Trophoblast cell (in vitro differentiated cells and primary cell): ENCODE results near the gene GABRG3.
"Not testable (repeated sequence)": the region's sequence is repeated elsewhere in the genome, so short reads cannot be mapped to it uniquely, and the experiment has no call there.

Experiments used
- DNase-seq, 2 donors: peaks; one replicate each; pipeline ENCODE4 v3.0.0-alpha.2; 2016
- H2AFZ ChIP-seq: 2 replicates; pipeline ENCODE4 v1.6.1; 2013; ENCODE audit warnings: low read length, moderate library complexity, mild to moderate bottlenecking; ENCODE audit not compliant: insufficient read depth, poor library complexity
- H2AK5ac ChIP-seq: 2 replicates; pipeline ENCODE4 v1.6.1; 2013; ENCODE audit warnings: mild to moderate bottlenecking, low read length
- H2BK120ac ChIP-seq: 2 replicates; pipeline ENCODE4 v1.6.1; 2013; ENCODE audit warnings: low read length, mild to moderate bottlenecking, moderate library complexity; ENCODE audit not compliant: insufficient read depth, poor library complexity
- H2BK12ac ChIP-seq: 2 replicates; pipeline ENCODE4 v1.6.1; 2013; ENCODE audit warnings: mild to moderate bottlenecking, low read length, moderate library complexity
- H2BK5ac ChIP-seq: 2 replicates; pipeline ENCODE4 v1.6.1; 2013; ENCODE audit warnings: low read length, low read depth, moderate library complexity, mild to moderate bottlenecking; ENCODE audit not compliant: poor library complexity
- H3K14ac ChIP-seq: 2 replicates; pipeline ENCODE4 v1.6.1; 2013; ENCODE audit warnings: mild to moderate bottlenecking, low read length
- H3K18ac ChIP-seq: 2 replicates; pipeline ENCODE4 v1.6.1; 2013; ENCODE audit warnings: mild to moderate bottlenecking, low read length
- H3K23ac ChIP-seq: 2 replicates; pipeline ENCODE4 v1.6.1; 2013; ENCODE audit warnings: low read length
- H3K27ac ChIP-seq: 2 replicates; pipeline ENCODE4 v1.5.1; 2013; ENCODE audit warnings: low read depth, mild to moderate bottlenecking, inconsistent platforms, low read length, moderate library complexity
- H3K27me3 ChIP-seq: 2 replicates; pipeline ENCODE4 v1.6.1; 2013; ENCODE audit warnings: inconsistent platforms, mild to moderate bottlenecking, low read length, moderate library complexity; ENCODE audit not compliant: insufficient read depth
- H3K36me3 ChIP-seq, 2 experiments: 1 replicate in 1 of 2; 2 replicates in 1 of 2; pipeline ENCODE4 v1.6.1; 2013; ENCODE audit warnings: low read length in 2 of 2, mild to moderate bottlenecking in 2 of 2, moderate library complexity in 1 of 2; ENCODE audit not compliant: insufficient read depth in 2 of 2, control insufficient read depth in 1 of 2
- H3K4ac ChIP-seq: 2 replicates; pipeline ENCODE4 v1.6.1; 2013; ENCODE audit warnings: low read depth, mild to moderate bottlenecking, low read length, moderate library complexity
- H3K4me1 ChIP-seq, 2 experiments: 1 replicate in 1 of 2; 2 replicates in 1 of 2; pipeline ENCODE4 v1.6.1; 2013; ENCODE audit warnings: low read length in 2 of 2, mild to moderate bottlenecking in 2 of 2, moderate library complexity in 1 of 2; ENCODE audit not compliant: insufficient read depth in 2 of 2, control insufficient read depth in 1 of 2
- H3K4me2 ChIP-seq: 2 replicates; pipeline ENCODE4 v1.6.1; 2013; ENCODE audit warnings: inconsistent platforms, mild to moderate bottlenecking, low read length, moderate library complexity
- H3K4me3 ChIP-seq: 2 replicates; pipeline ENCODE4 v1.5.1; 2013; ENCODE audit warnings: mild to moderate bottlenecking, low read depth, low read length, inconsistent platforms
- H3K79me1 ChIP-seq: one replicate; pipeline ENCODE4 v1.6.1; 2013; ENCODE audit warnings: low read length
- H3K79me2 ChIP-seq: 2 replicates; pipeline ENCODE4 v1.6.1; 2013; ENCODE audit warnings: low read length, mild to moderate bottlenecking; ENCODE audit not compliant: control insufficient read depth, insufficient read depth, poor library complexity
- H3K9ac ChIP-seq: 2 replicates; pipeline ENCODE4 v1.6.1; 2013; ENCODE audit warnings: mild to moderate bottlenecking, low read length
- H3K9me3 ChIP-seq: 2 replicates; pipeline ENCODE4 v1.6.1; 2013; ENCODE audit warnings: low read depth, mild to moderate bottlenecking, control low read depth, inconsistent platforms, low read length; ENCODE audit not compliant: insufficient read depth
- H4K12ac ChIP-seq: 2 replicates; pipeline ENCODE4 v1.6.1; 2013; ENCODE audit warnings: low read depth, mild to moderate bottlenecking, low read length, moderate library complexity
- H4K8ac ChIP-seq: 2 replicates; pipeline ENCODE4 v1.6.1; 2013; ENCODE audit warnings: low read depth, mild to moderate bottlenecking, low read length, moderate library complexity
- H4K91ac ChIP-seq: one replicate; pipeline ENCODE4 v1.6.1; 2013; ENCODE audit warnings: low read depth, mild to moderate bottlenecking, low read length, moderate library complexity
- WGBS: extraction: QIAGEN DNeasy Blood & Tissue Kit; methylation state at CpG from one replicate; pipeline ENCODE4 v1.1.7; 2013; ENCODE audit warnings: missing lambda C conversion rate; ENCODE audit not compliant: insufficient read length, insufficient coverage; ENCODE audit errors: extremely low coverage; 5-methylcytosine and 5-hydroxymethylcytosine counted together

GABRG3 gene

DNA sequence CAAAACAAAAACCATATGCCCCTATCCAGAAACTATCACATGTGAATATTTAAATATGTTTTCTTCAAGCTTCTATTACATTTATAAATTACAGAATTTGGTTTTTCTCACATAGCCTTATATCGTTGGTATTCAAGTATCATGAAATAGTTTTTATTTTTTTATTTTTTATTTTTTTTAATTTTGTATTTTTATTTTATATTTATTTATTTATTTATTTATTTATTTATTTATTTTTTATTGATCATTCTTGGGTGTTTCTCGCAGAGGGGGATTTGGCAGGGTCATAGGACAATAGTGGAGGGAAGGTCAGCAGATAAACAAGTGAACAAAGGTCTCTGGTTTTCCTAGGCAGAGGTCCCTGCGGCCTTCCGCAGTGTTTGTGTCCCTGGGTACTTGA lies 32.0 kb downstream of the GABRG3 start:
- H2BK12ac ChIP-seq, DNase-seq, H3K23ac ChIP-seq, H3K4me2 ChIP-seq, H2BK5ac ChIP-seq, H3K9ac ChIP-seq, H3K36me3 ChIP-seq, H3K9me3 ChIP-seq, H4K8ac ChIP-seq, H3K14ac ChIP-seq, H3K79me1 ChIP-seq, H3K79me2 ChIP-seq, H2BK120ac ChIP-seq, H2AFZ ChIP-seq, H3K27me3 ChIP-seq, H3K4me1 ChIP-seq, H3K18ac ChIP-seq, H3K27ac ChIP-seq, H4K91ac ChIP-seq, H4K12ac ChIP-seq, H3K4ac ChIP-seq, H2AK5ac ChIP-seq, H3K4me3 ChIP-seq: not testable (repeated sequence)
- WGBS = no CpG with 5 or more reads among the region's 4 CpGs

DNA sequence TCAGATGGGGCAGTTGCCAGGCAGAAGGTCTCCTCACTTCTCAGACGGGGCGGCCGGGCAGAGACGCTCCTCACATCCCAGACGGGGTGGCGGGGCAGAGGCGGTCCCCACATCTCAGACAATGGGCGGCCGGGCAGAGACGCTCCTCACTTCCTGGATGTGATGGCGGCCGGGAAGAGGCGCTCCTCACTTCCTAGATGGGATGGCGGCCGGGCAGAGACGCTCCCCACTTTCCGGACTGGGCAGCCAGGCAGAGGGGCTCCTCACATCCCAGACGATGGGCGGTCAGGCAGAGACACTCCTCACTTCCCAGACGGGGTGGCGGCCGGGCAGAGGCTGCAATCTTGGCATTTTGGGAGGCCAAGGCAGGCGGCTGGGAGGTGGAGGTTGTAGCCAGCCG lies 33.2 kb downstream of the GABRG3 start:
- H3K9ac ChIP-seq = not testable (repeated sequence)

DNA sequence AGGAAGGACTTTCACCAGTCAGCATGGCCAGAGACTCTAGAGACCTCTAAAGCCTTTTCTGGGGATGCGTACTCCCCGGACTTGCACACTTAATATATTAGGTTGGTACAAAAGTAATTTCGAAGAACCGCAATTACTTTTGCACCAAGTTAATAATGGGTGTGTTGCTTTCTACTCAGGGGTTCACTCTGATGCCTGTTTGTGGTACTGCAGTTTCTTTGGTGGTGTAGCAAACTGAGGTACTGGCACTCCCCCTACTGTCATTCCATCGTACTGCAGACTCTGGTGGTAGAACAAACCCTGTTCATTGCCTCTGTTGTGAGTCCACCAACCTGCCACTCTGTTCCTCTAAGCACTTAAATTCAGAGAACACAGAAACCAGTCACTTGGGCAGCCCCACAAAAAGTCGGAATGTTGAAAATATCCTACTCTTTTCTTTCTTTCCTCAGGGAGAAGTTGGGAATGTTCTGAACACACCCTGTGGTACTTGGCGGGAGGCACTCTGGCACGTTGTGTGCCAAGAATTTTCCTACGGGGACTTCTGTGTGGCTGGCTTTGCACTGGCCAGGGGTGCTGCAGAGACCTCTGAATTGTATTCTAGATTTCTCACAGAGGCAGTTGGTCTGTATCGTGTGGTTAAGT lies 46.3 kb downstream of the GABRG3 start:
- Histone ChIP-seq H3K4me2 (no peak overlapping the region), H2BK5ac (no peak overlapping the region), H2BK12ac (no peak overlapping the region), H3K79me1 (no peaks in the 10 kb centered on the region), H3K27me3 (no peaks in the 10 kb centered on the region), H4K12ac (no peak overlapping the region), H3K14ac (no peak overlapping the region), H2BK120ac (no peak overlapping the region), H3K79me2 (no peaks in the 10 kb centered on the region), H3K9me3 (peaks cover 2% of the 10 kb centered on the region), H3K4me1 (no peaks in the 10 kb centered on the region), H3K9ac (no peak overlapping the region), H2AFZ (no peak overlapping the region), H3K4ac (no peak overlapping the region), H4K91ac (no peak overlapping the region), H3K23ac (no peak overlapping the region), H4K8ac (no peak overlapping the region), H3K18ac (no peak overlapping the region), H2AK5ac (no peak overlapping the region), H3K27ac (no peak overlapping the region), H3K36me3 (no peaks in the 10 kb centered on the region), H3K4me3 (no peak overlapping the region)
- DNase-seq = peak in 1 of 2 donors; percentile 45
- no CpG with 5 or more reads among the region's 10 CpGs for WGBS

More for the DNA sequence above, 33.2 kb downstream of the GABRG3 start:
- not testable (repeated sequence) for DNase-seq, H3K4me1 ChIP-seq, H3K18ac ChIP-seq, H2BK5ac ChIP-seq, H3K79me2 ChIP-seq, H3K27me3 ChIP-seq, H3K79me1 ChIP-seq, H3K4ac ChIP-seq, H4K8ac ChIP-seq, H4K12ac ChIP-seq, H4K91ac ChIP-seq, H3K9me3 ChIP-seq, H2BK12ac ChIP-seq, H3K14ac ChIP-seq, H3K4me3 ChIP-seq, H3K23ac ChIP-seq, H2AK5ac ChIP-seq, H3K27ac ChIP-seq, H3K36me3 ChIP-seq, H2AFZ ChIP-seq, H2BK120ac ChIP-seq, H3K4me2 ChIP-seq
- no CpG with 5 or more reads among the region's 24 CpGs for WGBS

DNA sequence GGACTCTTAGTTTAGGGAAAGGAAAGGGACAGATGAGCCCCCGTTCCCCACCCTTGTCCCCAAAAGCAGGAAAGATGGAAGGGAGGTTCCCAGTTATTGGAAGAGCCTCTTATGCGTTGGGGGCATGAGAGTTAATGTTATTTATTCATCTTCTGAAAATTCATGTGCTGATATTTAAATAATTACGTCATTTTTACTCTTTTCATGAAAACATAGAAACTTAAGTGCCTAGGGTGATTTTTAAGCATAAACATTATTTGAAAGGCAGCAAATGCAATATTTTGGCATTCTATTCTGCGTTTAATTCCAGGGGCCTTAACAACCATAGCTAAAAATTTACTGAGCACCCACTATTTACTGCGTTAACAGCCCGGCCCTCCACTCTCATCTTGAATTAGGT lies 48.7 kb downstream of the GABRG3 start:
- Histone ChIP-seq H3K4me3 (no peak overlapping the region), H2AFZ (no peak overlapping the region), H3K23ac (no peak overlapping the region), H3K27me3 (no peaks in the 10 kb centered on the region), H3K36me3 (no peaks in the 10 kb centered on the region), H3K4me1 (no peaks in the 10 kb centered on the region), H2AK5ac (no peak overlapping the region), H3K27ac (no peak overlapping the region), H3K79me2 (no peaks in the 10 kb centered on the region), H4K12ac (no peak overlapping the region), H3K18ac (no peak overlapping the region), H3K9ac (no peak overlapping the region), H3K4me2 (no peak overlapping the region), H4K91ac (no peak overlapping the region), H2BK5ac (no peak overlapping the region), H3K79me1 (no peaks in the 10 kb centered on the region), H2BK12ac (no peak overlapping the region), H4K8ac (no peak overlapping the region), H3K4ac (no peak overlapping the region), H3K14ac (no peak overlapping the region), H2BK120ac (no peak overlapping the region), H3K9me3 (peaks cover 2% of the 10 kb centered on the region)
- WGBS = no CpG with 5 or more reads among the region's 6 CpGs
- DNase-seq = no peak
